Ascending aorta (tissue), 2 donors: Measurements from ENCODE around the gene ENAH. TPM values are rescaled to one million over a fixed set of nuclear protein-coding genes. Genes with fewer than 3 reads are reported as not detected.

Experiments used
- DNase-seq, 2 donors: peaks; one replicate each; pipeline ENCODE4 v3.0.0-alpha.2; 2019; ENCODE audit warnings: low spot score in 2 of 2
- H3K27ac ChIP-seq, 2 donors: fragments of 200-600 bp; sonication (generic); one replicate each; pipeline ENCODE4 v1.5.1; 2016 to 2017; ENCODE audit warnings: mild to moderate bottlenecking in 1 of 2
- H3K27me3 ChIP-seq: fragments of 200-600 bp; sonication (generic); one replicate; pipeline ENCODE4 v1.5.1; 2017
- H3K36me3 ChIP-seq, 2 donors: fragments of 200-600 bp; sonication (generic); one replicate each; pipeline ENCODE4 v1.5.1; 2016
- H3K4me1 ChIP-seq, 2 donors: fragments of 200-600 bp; sonication (generic); one replicate each; pipeline ENCODE4 v1.5.1; 2016 to 2017; ENCODE audit warnings: mild to moderate bottlenecking in 1 of 2
- H3K4me3 ChIP-seq, 2 donors: fragments of 200-600 bp; sonication (generic); one replicate each; pipeline ENCODE4 v1.5.1; 2016 to 2017; ENCODE audit warnings: mild to moderate bottlenecking in 1 of 2
- H3K9me3 ChIP-seq, 2 donors: fragments of 200-600 bp; sonication (generic); one replicate each; pipeline ENCODE4 v1.5.1; 2016
- intact Hi-C: fragments of 100-400 bp; cut with DNase I; formaldehyde crosslinking; loops from one replicate; pipeline ENCODE4 v1.15.1; 2023
- total RNA-seq: library from RNA; depleted of rRNA; stranded (reverse); fragments of >200 nt; gene quantifications from one replicate; pipeline ENCODE4 v1.1.0, GENCODE V29; 2016
- TF ChIP-seq, protein P1 (sequence below), 3 experiments: fragments of 200-600 bp in 2 of 3; fragments of 450-650 bp in 1 of 3; sonication (generic) in 2 of 3; IDR thresholded peaks; one replicate each; pipeline ENCODE4 v1.5.1; 2016 to 2019; ENCODE audit warnings: antibody characterized with exemption in 3 of 3, mild to moderate bottlenecking in 1 of 3, moderate library complexity in 1 of 3

The ENAH gene
- total RNA-seq, 1 donor from 2014 or later = 103 TPM

DNA sequence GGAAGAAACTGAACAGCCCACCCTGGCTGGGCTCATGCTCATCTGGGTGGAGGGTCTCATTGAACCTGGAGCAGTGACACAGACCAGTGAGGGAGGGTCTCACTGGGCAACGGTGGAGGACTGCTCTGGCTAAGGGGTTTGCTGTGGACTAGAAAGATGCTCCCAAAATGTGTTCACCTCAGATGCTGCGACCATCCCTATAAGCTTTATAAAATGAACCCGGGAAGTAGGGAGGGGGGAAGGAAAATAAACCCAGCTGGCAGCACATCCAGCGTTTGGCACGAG lies 190.6 kb downstream of the ENAH start:
- intact Hi-C loops = no loop called here
- H3K36me3 ChIP-seq = no peaks in the 10 kb centered on the region
- H3K4me1 ChIP-seq = no peaks in the 10 kb centered on the region
- DNase-seq = no peak
- no peak overlapping the region for H3K27ac ChIP-seq
- H3K4me3 ChIP-seq = no peak overlapping the region
- no peaks in the 10 kb centered on the region for H3K9me3 ChIP-seq
- H3K27me3 ChIP-seq = no peaks in the 10 kb centered on the region
- TF ChIP-seq, protein P1, sequence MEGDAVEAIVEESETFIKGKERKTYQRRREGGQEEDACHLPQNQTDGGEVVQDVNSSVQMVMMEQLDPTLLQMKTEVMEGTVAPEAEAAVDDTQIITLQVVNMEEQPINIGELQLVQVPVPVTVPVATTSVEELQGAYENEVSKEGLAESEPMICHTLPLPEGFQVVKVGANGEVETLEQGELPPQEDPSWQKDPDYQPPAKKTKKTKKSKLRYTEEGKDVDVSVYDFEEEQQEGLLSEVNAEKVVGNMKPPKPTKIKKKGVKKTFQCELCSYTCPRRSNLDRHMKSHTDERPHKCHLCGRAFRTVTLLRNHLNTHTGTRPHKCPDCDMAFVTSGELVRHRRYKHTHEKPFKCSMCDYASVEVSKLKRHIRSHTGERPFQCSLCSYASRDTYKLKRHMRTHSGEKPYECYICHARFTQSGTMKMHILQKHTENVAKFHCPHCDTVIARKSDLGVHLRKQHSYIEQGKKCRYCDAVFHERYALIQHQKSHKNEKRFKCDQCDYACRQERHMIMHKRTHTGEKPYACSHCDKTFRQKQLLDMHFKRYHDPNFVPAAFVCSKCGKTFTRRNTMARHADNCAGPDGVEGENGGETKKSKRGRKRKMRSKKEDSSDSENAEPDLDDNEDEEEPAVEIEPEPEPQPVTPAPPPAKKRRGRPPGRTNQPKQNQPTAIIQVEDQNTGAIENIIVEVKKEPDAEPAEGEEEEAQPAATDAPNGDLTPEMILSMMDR (IDR thresholded peaks at IDR 0.05) = no peak

DNA sequence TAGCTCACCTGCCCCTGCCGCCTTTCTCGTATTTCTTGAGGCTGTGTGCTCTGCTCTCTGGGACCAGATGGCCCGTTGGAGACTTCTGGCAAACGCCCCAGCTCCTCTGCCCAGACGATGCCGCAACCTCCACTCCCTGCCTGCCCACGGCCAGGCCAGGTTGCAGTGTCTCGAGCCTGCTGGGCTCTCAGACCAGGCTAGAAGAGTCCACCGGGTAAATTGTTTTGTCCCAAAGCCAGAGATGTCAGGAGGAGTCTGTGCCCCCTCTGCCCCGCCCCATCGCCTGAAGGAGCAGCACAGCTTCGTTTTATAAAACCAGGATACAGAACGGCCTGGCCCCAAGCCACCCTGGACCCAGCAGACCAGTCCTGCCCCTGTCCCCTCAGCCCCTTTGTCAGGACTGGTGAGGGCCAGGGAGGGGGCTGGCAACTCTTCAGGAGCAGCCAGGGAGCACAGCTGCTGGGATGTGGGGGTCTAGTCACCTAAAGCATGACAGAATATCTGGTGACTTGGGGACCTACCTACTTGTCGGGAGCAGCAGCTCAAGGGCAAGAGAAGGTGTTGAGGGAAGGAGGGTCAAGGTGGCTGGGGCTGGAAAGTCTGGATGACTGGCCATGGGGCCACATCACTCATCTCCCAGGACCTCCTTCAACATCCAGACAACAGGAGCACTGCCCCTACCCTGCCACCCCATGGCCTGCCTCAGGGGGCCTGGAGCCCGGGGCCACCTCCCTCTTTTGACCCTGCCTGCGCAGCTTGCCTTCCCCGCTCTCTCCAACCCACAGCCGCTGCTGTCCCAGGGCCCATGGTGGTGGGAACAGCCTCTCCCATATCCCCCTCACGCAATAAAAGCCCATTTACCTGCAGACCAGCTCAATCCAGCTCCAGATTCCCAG lies 191.1 kb downstream of the ENAH start:
- H3K27ac ChIP-seq = no peak overlapping the region
- intact Hi-C loops = no loop called here
- TF ChIP-seq, protein P1 (IDR thresholded peaks at IDR 0.05) = no peak

DNA sequence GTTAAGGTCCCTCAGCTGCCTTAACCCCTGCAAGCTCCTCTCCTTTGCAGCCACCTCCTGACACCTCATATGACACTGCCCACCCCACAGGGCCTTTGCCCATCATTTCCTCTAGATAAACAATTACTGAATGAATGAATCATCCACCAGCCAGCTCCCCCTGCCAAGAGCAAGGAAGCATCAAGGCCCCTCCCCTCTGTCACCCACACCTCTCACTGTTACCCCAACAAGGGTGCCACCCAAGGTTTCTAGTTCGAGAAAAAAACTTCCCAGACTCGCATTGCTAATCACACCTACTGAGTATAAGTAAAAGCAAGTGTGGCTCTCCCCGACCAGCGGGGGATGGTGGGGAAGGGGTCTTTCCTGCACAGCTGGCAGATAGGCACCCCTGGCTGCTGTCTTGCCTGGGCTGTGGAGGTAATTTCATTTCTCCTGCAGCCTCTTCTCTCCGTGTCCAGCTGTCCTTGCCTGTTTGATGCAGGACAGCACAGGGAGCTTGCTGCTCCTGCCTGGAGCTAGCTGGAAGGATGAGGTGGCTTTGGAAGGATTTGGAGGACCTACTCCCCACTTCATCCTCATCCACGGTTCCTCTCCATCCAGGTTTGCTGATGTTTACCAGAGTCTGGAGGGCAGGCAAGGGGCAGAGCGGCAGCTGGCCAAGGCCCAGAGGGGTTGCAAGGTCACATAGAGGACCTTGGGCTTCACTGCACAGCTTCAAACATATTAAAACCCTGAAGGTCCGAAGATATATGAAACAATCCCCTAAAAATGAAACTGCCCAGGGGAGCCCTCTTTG lies 192.0 kb downstream of the ENAH start:
- Histone ChIP-seq H3K9me3 (no peaks in the 10 kb centered on the region), H3K27ac (no peak overlapping the region), H3K4me1 (no peaks in the 10 kb centered on the region), H3K27me3 (no peaks in the 10 kb centered on the region), H3K4me3 (no peak overlapping the region), H3K36me3 (no peaks in the 10 kb centered on the region)
- intact Hi-C loops = no loop called here
- TF ChIP-seq, protein P1 (IDR thresholded peaks at IDR 0.05) = no peak
- no peak for DNase-seq

More for the DNA sequence above, 191.1 kb downstream of the ENAH start:
- Histone ChIP-seq H3K4me1 (no peaks in the 10 kb centered on the region), H3K36me3 (no peaks in the 10 kb centered on the region), H3K27me3 (no peaks in the 10 kb centered on the region), H3K9me3 (no peaks in the 10 kb centered on the region), H3K4me3 (no peak overlapping the region)
- no peak for DNase-seq

DNA sequence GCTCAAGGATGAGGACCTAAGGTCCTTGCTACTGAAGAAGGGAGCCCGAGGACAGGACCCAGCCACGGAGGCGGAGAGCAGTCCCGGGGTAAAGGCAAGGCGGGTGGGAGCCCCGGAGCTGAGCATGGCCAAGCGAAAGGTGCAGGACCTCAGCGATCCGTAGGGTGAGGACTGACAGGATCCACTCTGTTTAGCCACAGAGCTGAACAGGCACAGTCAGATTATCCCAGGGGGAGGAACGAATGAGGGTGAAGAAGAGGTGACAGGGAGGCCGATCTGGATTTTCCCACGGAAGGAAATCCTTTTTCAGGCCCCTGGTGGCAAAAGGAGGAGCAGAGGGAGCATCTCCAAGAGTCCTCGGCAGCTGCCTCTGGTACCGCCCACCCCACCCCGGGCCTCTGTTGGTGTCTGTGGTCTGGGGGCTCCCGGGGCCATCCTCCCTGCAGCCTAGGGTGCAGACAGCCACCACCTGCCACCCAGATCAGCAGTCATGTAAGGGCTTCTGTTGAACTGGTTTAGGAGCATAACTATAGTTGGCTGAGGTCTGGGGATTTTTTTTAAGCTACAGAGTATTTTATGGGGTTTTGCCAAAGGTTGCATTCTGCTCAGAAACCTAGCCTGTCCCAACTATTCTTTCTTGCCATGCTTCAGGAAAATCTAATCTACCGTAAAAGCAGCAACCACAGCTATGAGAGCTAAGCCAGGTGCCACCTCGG lies 192.7 kb downstream of the ENAH start:
- TF ChIP-seq, protein P1 (IDR thresholded peaks at IDR 0.05) = no peak
- DNase-seq = no peak
- H3K4me1 ChIP-seq = no peaks in the 10 kb centered on the region
- no peaks in the 10 kb centered on the region for H3K36me3 ChIP-seq
- H3K27me3 ChIP-seq = no peaks in the 10 kb centered on the region
- H3K9me3 ChIP-seq = no peaks in the 10 kb centered on the region
- H3K4me3 ChIP-seq = no peak overlapping the region
- no peak overlapping the region for H3K27ac ChIP-seq
- intact Hi-C loops = no loop called here

DNA sequence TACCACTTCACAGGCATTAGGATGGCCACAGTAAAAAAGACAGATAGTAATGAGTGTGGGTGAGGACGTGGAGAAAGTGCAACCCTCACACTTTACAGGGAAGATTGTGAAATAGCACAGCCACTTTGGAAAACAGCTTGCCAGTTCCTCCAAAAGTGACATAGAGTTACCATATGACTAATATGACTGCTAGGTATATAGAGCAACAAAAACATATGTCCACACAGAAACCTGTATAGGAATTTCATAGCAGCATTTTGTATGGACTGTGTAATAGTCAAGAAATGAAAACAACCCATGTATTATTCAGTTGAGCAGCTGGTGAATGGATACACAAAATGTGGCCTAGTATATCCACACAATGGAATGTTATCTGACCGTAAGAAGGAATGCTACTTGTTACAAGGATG lies 194.7 kb downstream of the ENAH start:
- H3K27ac ChIP-seq = no peak overlapping the region
- no peak overlapping the region for H3K4me3 ChIP-seq
- DNase-seq = no peak
- H3K4me1 ChIP-seq = peaks cover 2 to 5% of the 10 kb centered on the region in 2 donors
- intact Hi-C loops = no loop called here
- TF ChIP-seq, protein P1 (IDR thresholded peaks at IDR 0.05) = no peak
- no peaks in the 10 kb centered on the region for H3K9me3 ChIP-seq
- no peaks in the 10 kb centered on the region for H3K36me3 ChIP-seq
- no peaks in the 10 kb centered on the region for H3K27me3 ChIP-seq
